ENCODE data around the gene PPFIA4.

The PPFIA4 gene

DNA sequence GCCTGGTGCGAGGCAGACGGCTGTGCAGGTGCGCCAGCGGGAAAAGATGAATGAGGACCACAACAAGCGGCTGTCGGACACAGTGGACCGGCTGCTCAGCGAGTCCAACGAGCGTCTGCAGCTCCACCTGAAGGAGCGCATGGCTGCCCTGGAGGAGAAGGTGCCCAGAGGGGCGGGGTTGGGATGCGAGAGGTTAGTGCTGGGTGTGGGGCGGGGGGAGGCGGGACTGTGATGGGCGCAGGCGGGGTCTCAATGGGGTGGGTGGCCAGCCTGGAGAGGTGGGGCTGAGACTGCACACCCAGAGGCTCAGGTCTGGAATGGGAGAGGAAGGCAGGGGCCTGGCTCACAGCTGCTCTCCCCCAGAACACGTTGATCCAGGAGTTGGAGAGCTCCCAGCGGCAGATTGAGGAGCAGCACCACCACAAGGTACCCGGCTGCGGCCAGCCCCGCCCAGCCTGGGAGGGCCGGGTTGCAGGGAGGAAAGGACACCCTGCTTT is 22.3 kb downstream of the PPFIA4 start:
- no peak for TF ChIP-seq ZFX (IDR thresholded peaks at IDR 0.05)
- TF ChIP-seq, protein P1, sequence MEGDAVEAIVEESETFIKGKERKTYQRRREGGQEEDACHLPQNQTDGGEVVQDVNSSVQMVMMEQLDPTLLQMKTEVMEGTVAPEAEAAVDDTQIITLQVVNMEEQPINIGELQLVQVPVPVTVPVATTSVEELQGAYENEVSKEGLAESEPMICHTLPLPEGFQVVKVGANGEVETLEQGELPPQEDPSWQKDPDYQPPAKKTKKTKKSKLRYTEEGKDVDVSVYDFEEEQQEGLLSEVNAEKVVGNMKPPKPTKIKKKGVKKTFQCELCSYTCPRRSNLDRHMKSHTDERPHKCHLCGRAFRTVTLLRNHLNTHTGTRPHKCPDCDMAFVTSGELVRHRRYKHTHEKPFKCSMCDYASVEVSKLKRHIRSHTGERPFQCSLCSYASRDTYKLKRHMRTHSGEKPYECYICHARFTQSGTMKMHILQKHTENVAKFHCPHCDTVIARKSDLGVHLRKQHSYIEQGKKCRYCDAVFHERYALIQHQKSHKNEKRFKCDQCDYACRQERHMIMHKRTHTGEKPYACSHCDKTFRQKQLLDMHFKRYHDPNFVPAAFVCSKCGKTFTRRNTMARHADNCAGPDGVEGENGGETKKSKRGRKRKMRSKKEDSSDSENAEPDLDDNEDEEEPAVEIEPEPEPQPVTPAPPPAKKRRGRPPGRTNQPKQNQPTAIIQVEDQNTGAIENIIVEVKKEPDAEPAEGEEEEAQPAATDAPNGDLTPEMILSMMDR (conservative IDR thresholded peaks at IDR 0.05), result no peak
- H3K27ac ChIP-seq, result no peak overlapping the region

DNA sequence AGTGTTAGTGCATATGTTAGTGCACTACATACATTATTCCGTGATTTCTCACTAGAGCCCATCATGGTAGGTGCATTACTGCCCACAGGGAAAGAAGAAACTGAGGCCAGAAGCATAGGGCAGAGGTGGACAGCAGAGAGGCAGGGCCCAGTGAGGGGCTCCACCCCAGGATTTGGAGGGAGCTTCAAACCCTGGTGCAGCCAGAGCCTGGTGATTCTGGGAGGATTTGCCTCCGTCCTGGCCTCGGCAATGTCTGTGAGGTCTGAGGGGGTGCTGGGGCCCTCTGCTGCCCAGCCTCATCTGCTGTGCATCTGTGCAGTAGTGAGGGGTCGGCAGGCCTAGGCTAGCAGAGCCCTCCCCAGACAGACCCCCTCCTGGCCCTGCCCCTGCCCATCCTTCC is 22.8 kb downstream of the PPFIA4 start:
- H3K27ac ChIP-seq, result no peak overlapping the region
- TF ChIP-seq, protein P1 (conservative IDR thresholded peaks at IDR 0.05), result no peak
- no peak for TF ChIP-seq ZFX (IDR thresholded peaks at IDR 0.05)

DNA sequence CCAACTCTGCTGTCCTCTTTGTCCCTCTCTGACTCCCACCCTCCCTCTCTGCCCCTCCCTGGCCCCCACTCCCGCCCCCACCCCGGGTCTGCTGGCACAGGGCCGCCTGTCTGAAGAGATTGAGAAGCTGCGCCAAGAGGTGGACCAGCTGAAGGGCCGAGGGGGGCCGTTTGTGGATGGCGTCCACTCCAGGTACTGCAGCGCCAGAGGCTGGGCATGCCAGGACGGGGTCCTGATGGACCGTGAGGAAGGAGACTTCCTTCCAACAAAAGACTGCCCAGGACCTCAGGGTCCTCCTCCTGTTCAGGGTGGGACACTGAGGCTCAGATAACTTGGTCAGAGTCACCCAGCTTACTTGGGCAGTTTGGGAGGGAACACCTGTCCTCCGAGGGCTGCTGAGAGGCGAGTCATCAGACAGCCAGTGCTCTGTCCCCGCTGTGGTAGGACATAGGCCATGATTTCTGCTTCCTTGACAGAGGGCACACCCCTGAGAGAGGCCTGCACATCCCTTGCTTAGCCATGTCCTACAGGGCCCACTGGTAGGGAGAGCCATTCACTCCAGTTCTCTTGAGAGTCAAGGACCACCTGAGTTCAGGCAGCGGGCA is 23.4 kb downstream of the PPFIA4 start:
- H3K27ac ChIP-seq, result no peak overlapping the region
- TF ChIP-seq, protein P1 (conservative IDR thresholded peaks at IDR 0.05), result no peak
- TF ChIP-seq ZFX (IDR thresholded peaks at IDR 0.05), result no peak

DNA sequence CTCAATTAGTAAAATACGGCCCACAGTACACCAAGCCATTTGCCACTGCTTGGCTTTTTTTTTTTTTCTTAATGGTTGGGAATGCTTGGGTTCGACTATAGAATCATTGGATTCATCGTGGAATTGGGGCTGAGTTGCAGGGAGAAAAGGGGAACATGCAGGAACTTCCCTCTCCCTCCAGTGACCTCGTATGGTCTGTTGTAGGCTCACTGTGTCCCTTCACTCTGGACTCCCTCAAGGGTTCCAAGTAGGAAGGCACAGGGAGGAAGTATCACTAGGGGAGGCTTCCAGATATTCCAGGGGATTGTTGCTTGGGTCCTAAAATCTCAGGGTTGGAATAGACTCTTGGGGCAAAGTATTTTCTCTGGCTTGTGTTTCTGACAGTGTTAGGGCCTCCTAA is 24.5 kb downstream of the PPFIA4 start:
- no peak overlapping the region for H3K27ac ChIP-seq
- TF ChIP-seq ZFX (IDR thresholded peaks at IDR 0.05), result no peak
- TF ChIP-seq, protein P1 (conservative IDR thresholded peaks at IDR 0.05), result no peak

DNA sequence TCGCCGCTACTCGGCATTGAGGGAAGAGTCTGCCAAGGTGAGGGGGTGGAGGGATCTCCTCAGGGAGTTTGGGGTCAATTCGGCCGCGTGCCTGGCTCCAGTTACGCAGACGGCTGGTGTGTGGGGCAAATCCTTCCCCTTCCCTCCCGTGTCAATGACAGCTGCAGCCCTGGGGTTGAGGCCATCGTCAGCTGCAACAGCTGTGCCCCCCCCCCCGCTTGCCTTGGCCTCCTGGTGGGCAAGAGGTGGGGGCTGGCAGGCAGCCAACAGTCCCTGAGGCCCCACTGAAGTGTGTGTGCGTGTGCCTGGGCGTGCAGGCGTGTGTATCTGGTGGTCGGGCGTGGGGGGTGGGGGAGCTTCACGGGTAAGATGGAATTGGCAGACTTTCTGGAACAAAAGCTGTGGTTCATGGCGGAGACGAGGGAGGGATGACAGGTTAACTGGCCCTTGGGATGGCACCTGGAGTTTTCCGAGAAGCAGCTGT is 25.6 kb downstream of the PPFIA4 start:
- H3K27ac ChIP-seq, result no peak overlapping the region
- no peak for TF ChIP-seq ZFX (IDR thresholded peaks at IDR 0.05)
- TF ChIP-seq, protein P1 (conservative IDR thresholded peaks at IDR 0.05), result no peak

DNA sequence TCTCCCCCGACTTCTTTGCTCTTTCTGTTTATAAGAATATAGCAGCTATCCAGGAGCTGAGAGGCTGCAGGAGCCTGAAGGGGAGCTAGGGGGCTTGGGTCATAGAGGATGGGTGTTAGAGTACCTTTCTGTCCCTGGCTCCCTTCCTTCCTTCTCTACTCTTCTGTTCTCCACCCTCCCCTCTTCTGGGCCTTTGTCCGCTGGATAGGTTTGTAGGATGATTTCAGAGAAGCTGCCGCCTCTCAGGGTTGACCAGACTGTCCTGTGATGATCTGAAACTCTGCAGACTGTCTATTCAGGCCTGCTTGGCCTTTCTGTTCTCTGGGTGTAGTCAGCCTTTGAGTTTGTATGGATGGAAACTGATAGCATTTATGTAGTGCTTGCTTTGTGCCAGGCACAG is 26.3 kb downstream of the PPFIA4 start:
- no peak overlapping the region for H3K27ac ChIP-seq
- TF ChIP-seq, protein P1 (conservative IDR thresholded peaks at IDR 0.05), result no peak
- TF ChIP-seq ZFX (IDR thresholded peaks at IDR 0.05), result no peak

DNA sequence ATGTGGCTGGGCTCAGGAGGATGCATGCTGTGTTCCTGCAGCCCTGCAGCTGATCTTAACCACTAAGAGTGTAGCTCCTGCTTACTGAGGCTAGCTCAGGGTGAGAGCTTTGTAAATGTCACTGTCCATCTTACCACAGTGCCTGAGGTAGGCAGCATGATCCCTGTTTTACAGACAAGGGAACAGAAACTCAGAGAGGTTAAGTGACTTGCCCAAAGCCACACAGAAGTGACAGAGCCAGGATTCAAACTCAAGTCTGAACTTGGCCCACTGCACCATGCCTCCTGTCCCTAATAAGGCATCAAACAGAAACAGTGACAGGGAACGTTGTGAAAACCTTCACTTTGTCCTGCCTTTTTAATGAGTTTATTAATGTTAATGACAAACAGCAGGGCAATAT is 27.9 kb downstream of the PPFIA4 start:
- TF ChIP-seq, protein P1 (conservative IDR thresholded peaks at IDR 0.05), result no peak
- TF ChIP-seq ZFX (IDR thresholded peaks at IDR 0.05), result no peak

More for the DNA sequence above, 27.9 kb downstream of the PPFIA4 start:
- no peak overlapping the region for H3K27ac ChIP-seq

Measured in C4-2B (cell line).